ENCODE data around the gene NLRC5.
A peak's percentile ranks its signal among the peaks of the same experiment; 100 is the strongest.

NLRC5 gene
- 259 to 382 reads per million in 2 experiments for total RNA-seq

GRCh38 chr16:56988948-56989945, at the start of gene NLRC5:
NLRC5 (plus strand) TSS chr16:56989557; CDS start chr16:57020713, 31,156 bp downstream.
- DNase-seq (ENCODE audit: low read depth): peak; percentile 85

GRCh38 chr16:56939801-56940200, 49.6 kb upstream of the NLRC5 start:
- DNase-seq (ENCODE audit: low read depth): no peak

GRCh38 chr16:56941092-56941491, 48.3 kb upstream of the NLRC5 start:
- no peak for DNase-seq (ENCODE audit: low read depth)

- DNase-seq (ENCODE audit: low read depth): no peak
Observed at GRCh38 chr16:56941856-56942331, 47.5 kb upstream of the NLRC5 start.

GRCh38 chr16:56943761-56944375, 45.5 kb upstream of the NLRC5 start:
- DNase-seq (ENCODE audit: low read depth): no peak

- DNase-seq (ENCODE audit: low read depth): no peak
Observed at GRCh38 chr16:56944954-56945839, 44.2 kb upstream of the NLRC5 start.

- DNase-seq (ENCODE audit: low read depth): no peak
Observed at GRCh38 chr16:56945847-56946527, 43.4 kb upstream of the NLRC5 start.

- no peak for DNase-seq (ENCODE audit: low read depth)
Observed at GRCh38 chr16:56946767-56947603, 42.4 kb upstream of the NLRC5 start.

GRCh38 chr16:56947604-56947995, 41.8 kb upstream of the NLRC5 start:
- DNase-seq (ENCODE audit: low read depth): no peak

GRCh38 chr16:56948234-56948633, 41.1 kb upstream of the NLRC5 start:
- no peak for DNase-seq (ENCODE audit: low read depth)

- DNase-seq (ENCODE audit: low read depth): no peak
Observed at GRCh38 chr16:56950051-56950450, 39.3 kb upstream of the NLRC5 start.

GRCh38 chr16:56950455-56950854, 38.9 kb upstream of the NLRC5 start:
- DNase-seq (ENCODE audit: low read depth): no peak

- peak; percentile 18 for DNase-seq (ENCODE audit: low read depth)
Observed at GRCh38 chr16:56950881-56951771, 38.2 kb upstream of the NLRC5 start.

GRCh38 chr16:56953006-56953405, 36.4 kb upstream of the NLRC5 start:
- DNase-seq (ENCODE audit: low read depth): no peak

- DNase-seq (ENCODE audit: low read depth): no peak
Observed at GRCh38 chr16:56956076-56956475, 33.3 kb upstream of the NLRC5 start.

GRCh38 chr16:56956756-56957155, 32.6 kb upstream of the NLRC5 start:
- no peak for DNase-seq (ENCODE audit: low read depth)

- no peak for DNase-seq (ENCODE audit: low read depth)
Observed at GRCh38 chr16:56960681-56961281, 28.6 kb upstream of the NLRC5 start.

GRCh38 chr16:56961386-56961785, 28.0 kb upstream of the NLRC5 start:
- DNase-seq (ENCODE audit: low read depth): no peak

GRCh38 chr16:56961851-56962281, 27.5 kb upstream of the NLRC5 start, which contains the start of gene CETP:
CETP (plus strand) TSS chr16:56961950; CDS start chr16:56961980, 30 bp downstream.
- no peak for DNase-seq (ENCODE audit: low read depth)

Data from T follicular helper cell (primary cell).